SJSA1 (cell line): ENCODE data around the gene DOCK10. TPM values are rescaled to one million over a fixed set of nuclear protein-coding genes. Genes with fewer than 3 reads are reported as not detected.

Source experiments
- DNase-seq, 2 experiments: peaks; one replicate each; pipeline ENCODE4 v3.0.0-alpha.2; 2015 to 2020; ENCODE audit warnings: low spot score in 2 of 2, low read depth in 1 of 2
- H3K27ac ChIP-seq: fragments of 250-450 bp; sonication (Bioruptor Pico); 2 replicates; pipeline ENCODE4 v1.5.1; 2020; ENCODE audit warnings: mild to moderate bottlenecking, moderate library complexity
- H3K27me3 ChIP-seq: fragments of 250-450 bp; sonication (Bioruptor Pico); replicated peaks from 2 replicates; pipeline ENCODE4 v1.5.1; 2020; ENCODE audit warnings: mild to moderate bottlenecking, moderate library complexity
- H3K36me3 ChIP-seq: fragments of 250-450 bp; sonication (Bioruptor Pico); 2 replicates; pipeline ENCODE4 v1.5.1; 2020; ENCODE audit warnings: mild to moderate bottlenecking
- H3K4me1 ChIP-seq: fragments of 250-450 bp; sonication (Bioruptor Pico); replicated peaks from 2 replicates; pipeline ENCODE4 v1.6.1; 2021; ENCODE audit warnings: mild to moderate bottlenecking
- H3K4me3 ChIP-seq: fragments of 250-450 bp; sonication (Bioruptor Pico); 2 replicates; pipeline ENCODE4 v1.5.1; 2020; ENCODE audit warnings: mild to moderate bottlenecking
- H3K9me3 ChIP-seq: fragments of 250-450 bp; sonication (Bioruptor Pico); replicated peaks from 2 replicates; pipeline ENCODE4 v1.5.1; 2020; ENCODE audit warnings: mild to moderate bottlenecking
- total RNA-seq: library from RNA; depleted of rRNA; stranded (reverse); fragments of >200 nt; shearing (Covaris generic); gene quantifications from 2 replicates; pipeline ENCODE4 v1.2.3, GENCODE V29; 2014

DOCK10 gene
- total RNA-seq, 1 experiment from 2014 or later = 32.6 TPM

- Histone ChIP-seq H3K4me1 (no peaks in the 10 kb centered on the region), H3K36me3 (peaks cover 64% of the 10 kb centered on the region), H3K9me3 (no peaks in the 10 kb centered on the region), H3K4me3 (no peak overlapping the region), H3K27ac (no peak overlapping the region), H3K27me3 (no peaks in the 10 kb centered on the region)
- no peak for DNase-seq
Observed at GRCh38 chr2:224769489-224769888, 272.8 kb downstream of the DOCK10 start.

DNA sequence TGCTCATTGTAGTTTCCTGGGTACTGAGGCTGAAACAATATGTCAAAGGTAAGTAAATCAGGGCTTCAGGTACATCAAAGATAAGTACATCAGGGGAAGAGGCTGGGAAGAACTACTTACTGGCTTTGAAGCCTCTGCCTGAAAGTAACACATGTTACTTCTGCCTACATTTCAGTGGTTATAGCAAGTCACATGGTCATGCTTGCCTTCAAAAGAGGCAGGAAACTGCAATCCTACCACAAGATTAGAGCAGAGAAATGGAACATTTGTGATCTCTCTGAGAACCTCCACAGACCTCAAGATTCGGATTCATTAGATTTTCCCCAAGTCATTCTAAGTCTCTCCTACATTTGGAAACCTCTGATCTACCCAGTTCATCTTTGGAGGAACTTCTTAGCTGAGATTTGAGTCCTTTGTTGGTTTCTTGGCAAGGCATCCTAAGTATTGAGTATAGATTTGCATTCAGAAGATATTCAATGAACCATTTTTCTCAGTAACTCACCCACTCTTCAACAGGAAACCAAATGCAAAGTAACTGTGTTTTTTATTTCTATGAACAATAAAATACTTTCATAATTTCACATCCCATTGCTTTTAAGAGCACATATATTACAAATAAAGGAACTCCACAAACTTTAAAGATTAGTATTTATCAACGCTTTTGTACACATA lies 277.6 kb downstream of the DOCK10 start:
- no peak overlapping the region for H3K4me3 ChIP-seq
- H3K4me1 ChIP-seq = no peaks in the 10 kb centered on the region
- DNase-seq = no peak
- H3K27ac ChIP-seq = no peak overlapping the region
- peaks cover 42% of the 10 kb centered on the region for H3K36me3 ChIP-seq
- no peaks in the 10 kb centered on the region for H3K9me3 ChIP-seq
- no peaks in the 10 kb centered on the region for H3K27me3 ChIP-seq

- Histone ChIP-seq H3K27ac (no peak overlapping the region), H3K4me1 (no peaks in the 10 kb centered on the region), H3K36me3 (peaks cover 17% of the 10 kb centered on the region), H3K9me3 (peaks cover 7% of the 10 kb centered on the region; the same call in 1 of the 2 replicates), H3K4me3 (no peak overlapping the region), H3K27me3 (no peaks in the 10 kb centered on the region)
- no peak for DNase-seq
Observed at GRCh38 chr2:224757934-224758548, 284.2 kb downstream of the DOCK10 start.

DNA sequence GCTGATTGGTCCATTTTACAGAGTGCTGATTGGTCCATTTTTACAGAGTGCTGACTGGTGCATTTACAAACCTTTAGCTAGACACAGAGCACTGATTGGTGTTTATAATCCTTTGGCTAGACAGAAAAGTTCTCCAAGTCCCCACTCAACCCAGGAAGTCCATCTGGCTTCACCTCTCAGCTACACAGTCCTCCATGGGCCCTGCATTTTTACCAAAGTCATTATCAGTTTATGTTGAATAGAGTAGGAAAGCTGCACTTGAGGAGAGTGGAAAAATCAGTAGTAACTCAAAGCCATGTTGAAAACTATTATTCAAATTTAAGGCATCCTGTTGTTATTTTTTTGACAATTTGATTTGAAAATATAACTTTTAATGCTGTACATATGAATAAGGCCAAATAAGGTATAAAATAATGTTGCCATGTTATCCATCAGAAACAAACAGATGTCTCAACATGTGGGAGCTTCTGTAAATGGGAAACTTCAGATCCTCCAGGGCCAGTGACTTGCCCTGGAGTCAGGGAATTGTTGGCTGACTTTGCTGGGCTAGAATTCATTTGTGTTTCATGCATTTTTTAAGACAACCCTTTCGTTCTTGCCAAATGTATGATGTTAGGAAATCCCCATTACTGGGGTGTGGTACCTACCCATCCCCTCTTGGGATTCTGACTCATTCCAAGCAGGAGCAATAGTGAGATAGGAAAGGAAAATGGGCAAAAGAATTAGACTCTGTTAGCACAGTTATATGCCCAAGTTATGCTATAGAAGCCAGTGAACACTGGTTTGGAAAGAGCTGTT lies 288.3 kb downstream of the DOCK10 start:
- H3K9me3 ChIP-seq = peaks cover 7% of the 10 kb centered on the region; the same call in 1 of the 2 replicates
- no peak overlapping the region for H3K27ac ChIP-seq
- H3K4me3 ChIP-seq = no peak overlapping the region
- no peak for DNase-seq
- no peaks in the 10 kb centered on the region for H3K4me1 ChIP-seq
- no peaks in the 10 kb centered on the region for H3K27me3 ChIP-seq
- H3K36me3 ChIP-seq = peaks cover 11% of the 10 kb centered on the region; the same call in 1 of the 2 replicates

- Histone ChIP-seq H3K27me3 (no peaks in the 10 kb centered on the region), H3K9me3 (no peaks in the 10 kb centered on the region), H3K4me1 (no peaks in the 10 kb centered on the region), H3K4me3 (no peak overlapping the region), H3K36me3 (no peaks in the 10 kb centered on the region), H3K27ac (no peak overlapping the region)
- no peak for DNase-seq
Observed at GRCh38 chr2:224751996-224752698, 290.1 kb downstream of the DOCK10 start.

- no peak for DNase-seq
- Histone ChIP-seq H3K27ac (no peak overlapping the region), H3K4me3 (no peak overlapping the region), H3K9me3 (no peaks in the 10 kb centered on the region), H3K36me3 (no peaks in the 10 kb centered on the region), H3K4me1 (no peaks in the 10 kb centered on the region), H3K27me3 (no peaks in the 10 kb centered on the region)
Observed at GRCh38 chr2:224749136-224749535, 293.1 kb downstream of the DOCK10 start.

DNA sequence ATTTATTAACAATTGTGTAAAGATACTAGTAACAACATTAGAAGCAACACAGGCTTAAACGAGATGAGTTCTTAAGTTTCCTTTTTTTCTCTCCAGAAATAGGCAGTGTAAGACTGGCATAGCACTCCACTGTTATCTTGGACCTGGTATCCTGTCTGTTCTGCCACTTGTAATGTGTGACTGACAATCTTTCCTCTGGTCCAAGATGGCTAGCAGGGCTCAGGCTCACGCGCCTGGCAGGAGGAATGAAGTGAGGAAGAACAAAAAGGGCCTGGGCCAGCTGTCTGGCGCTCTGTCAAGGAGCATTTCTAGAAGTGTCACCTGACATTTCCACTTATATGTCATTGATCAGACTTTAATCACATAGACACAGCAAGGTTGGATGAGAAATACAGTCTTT lies 294.5 kb downstream of the DOCK10 start:
- Histone ChIP-seq H3K4me1 (no peaks in the 10 kb centered on the region), H3K9me3 (no peaks in the 10 kb centered on the region), H3K27ac (no peak overlapping the region), H3K4me3 (no peak overlapping the region), H3K36me3 (no peaks in the 10 kb centered on the region), H3K27me3 (no peaks in the 10 kb centered on the region)
- DNase-seq = no peak

DNA sequence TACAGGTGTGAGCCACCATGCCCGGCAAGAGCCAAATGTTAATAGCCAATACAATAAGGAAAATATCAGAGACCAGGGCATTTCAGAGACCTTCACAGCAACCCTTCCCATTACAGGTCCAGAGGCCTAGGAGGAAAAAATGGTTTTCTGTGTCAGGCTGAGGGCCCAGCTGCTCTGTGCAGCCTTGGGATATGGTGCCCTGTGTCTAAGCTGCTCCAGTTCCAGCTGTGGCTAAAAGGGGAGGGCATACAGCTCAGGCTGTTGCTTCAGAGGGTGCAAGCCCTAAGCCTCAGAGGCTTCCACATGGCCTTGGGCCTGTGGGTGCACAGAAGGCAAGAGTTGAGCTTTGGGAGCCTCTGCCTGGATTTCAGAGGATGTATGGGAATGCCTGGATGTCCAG lies 306.0 kb downstream of the DOCK10 start:
- no peaks in the 10 kb centered on the region for H3K27me3 ChIP-seq
- H3K27ac ChIP-seq = no peak overlapping the region
- DNase-seq = no peak
- no peak overlapping the region for H3K4me3 ChIP-seq
- H3K9me3 ChIP-seq = no peaks in the 10 kb centered on the region; the same call in 1 of the 2 replicates
- H3K36me3 ChIP-seq = no peaks in the 10 kb centered on the region
- no peaks in the 10 kb centered on the region for H3K4me1 ChIP-seq

- Histone ChIP-seq H3K27me3 (no peaks in the 10 kb centered on the region), H3K27ac (no peak overlapping the region), H3K9me3 (no peaks in the 10 kb centered on the region; the same call in 1 of the 2 replicates), H3K4me1 (no peaks in the 10 kb centered on the region), H3K4me3 (no peak overlapping the region), H3K36me3 (no peaks in the 10 kb centered on the region)
- DNase-seq = no peak
Observed at GRCh38 chr2:224734949-224735348, 307.3 kb downstream of the DOCK10 start.

DNA sequence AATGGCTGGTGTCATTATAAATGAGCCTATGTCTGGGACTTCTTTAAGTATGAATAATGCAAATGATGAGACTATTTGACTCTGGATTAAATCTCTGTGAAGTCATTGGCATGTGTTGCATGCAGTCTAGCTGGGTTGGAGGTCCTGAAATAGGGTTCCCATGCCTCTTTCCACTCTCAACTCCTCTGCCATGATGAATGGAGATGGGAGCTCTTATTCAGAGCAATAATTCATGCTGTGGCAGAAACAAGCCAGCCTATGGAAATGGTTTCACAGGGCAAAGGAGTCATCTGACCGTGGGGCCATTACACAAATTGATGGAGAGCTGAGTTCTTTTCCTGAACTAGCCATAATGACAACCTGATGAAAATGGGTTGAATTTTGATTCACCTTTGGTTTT lies 310.6 kb downstream of the DOCK10 start:
- no peak for DNase-seq
- Histone ChIP-seq H3K9me3 (no peaks in the 10 kb centered on the region), H3K36me3 (no peaks in the 10 kb centered on the region), H3K27ac (no peak overlapping the region), H3K4me1 (no peaks in the 10 kb centered on the region), H3K27me3 (no peaks in the 10 kb centered on the region), H3K4me3 (no peak overlapping the region)

- Histone ChIP-seq H3K27ac (no peak overlapping the region), H3K27me3 (no peaks in the 10 kb centered on the region), H3K9me3 (no peaks in the 10 kb centered on the region), H3K4me1 (no peaks in the 10 kb centered on the region), H3K4me3 (no peak overlapping the region), H3K36me3 (no peaks in the 10 kb centered on the region)
- DNase-seq = no peak
Observed at GRCh38 chr2:224729435-224729834, 312.8 kb downstream of the DOCK10 start.

DNA sequence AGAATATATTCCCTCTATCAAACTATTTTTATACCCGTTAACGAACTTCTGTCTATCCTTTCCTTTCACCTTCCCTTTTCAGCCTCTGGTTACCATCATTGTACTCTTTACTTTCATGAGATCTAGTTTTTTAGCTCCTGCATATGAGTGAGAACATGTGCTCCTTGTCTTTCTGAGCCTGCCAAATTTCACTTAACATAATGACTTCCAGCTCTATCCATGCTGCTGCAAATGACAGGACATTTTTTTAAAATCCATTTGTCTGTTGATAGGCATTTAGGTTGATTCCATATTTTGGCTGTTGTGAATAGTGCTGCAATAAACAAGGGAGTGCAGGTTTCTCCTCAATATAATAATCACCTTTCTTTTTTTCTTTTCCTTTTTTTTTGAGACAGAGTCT lies 317.9 kb downstream of the DOCK10 start:
- Histone ChIP-seq H3K4me3 (no peak overlapping the region), H3K4me1 (no peaks in the 10 kb centered on the region), H3K9me3 (no peaks in the 10 kb centered on the region), H3K27ac (no peak overlapping the region), H3K36me3 (no peaks in the 10 kb centered on the region), H3K27me3 (no peaks in the 10 kb centered on the region)
- no peak for DNase-seq

- DNase-seq = no peak
- Histone ChIP-seq H3K27me3 (no peaks in the 10 kb centered on the region), H3K4me3 (no peak overlapping the region), H3K36me3 (no peaks in the 10 kb centered on the region), H3K9me3 (no peaks in the 10 kb centered on the region), H3K27ac (no peak overlapping the region), H3K4me1 (no peaks in the 10 kb centered on the region)
Observed at GRCh38 chr2:224723586-224724217, 318.6 kb downstream of the DOCK10 start.
